GM21526 (cell line): ENCODE data around the gene EXOC3.
A peak's percentile ranks its signal among the peaks of the same experiment; 100 is the strongest.
"Not testable (repeated sequence)": the region's sequence is repeated elsewhere in the genome, so short reads cannot be mapped to it uniquely, and the experiment has no call there.

ENCODE experiments used
- ATAC-seq: cut with Tn5 transposase; IDR thresholded peaks from one replicate; pipeline ENCODE4 v1.9.1; 2021; ENCODE audit warnings: moderate library complexity; ENCODE audit not compliant: unreplicated experiment, low FRiP score

The EXOC3 gene

DNA sequence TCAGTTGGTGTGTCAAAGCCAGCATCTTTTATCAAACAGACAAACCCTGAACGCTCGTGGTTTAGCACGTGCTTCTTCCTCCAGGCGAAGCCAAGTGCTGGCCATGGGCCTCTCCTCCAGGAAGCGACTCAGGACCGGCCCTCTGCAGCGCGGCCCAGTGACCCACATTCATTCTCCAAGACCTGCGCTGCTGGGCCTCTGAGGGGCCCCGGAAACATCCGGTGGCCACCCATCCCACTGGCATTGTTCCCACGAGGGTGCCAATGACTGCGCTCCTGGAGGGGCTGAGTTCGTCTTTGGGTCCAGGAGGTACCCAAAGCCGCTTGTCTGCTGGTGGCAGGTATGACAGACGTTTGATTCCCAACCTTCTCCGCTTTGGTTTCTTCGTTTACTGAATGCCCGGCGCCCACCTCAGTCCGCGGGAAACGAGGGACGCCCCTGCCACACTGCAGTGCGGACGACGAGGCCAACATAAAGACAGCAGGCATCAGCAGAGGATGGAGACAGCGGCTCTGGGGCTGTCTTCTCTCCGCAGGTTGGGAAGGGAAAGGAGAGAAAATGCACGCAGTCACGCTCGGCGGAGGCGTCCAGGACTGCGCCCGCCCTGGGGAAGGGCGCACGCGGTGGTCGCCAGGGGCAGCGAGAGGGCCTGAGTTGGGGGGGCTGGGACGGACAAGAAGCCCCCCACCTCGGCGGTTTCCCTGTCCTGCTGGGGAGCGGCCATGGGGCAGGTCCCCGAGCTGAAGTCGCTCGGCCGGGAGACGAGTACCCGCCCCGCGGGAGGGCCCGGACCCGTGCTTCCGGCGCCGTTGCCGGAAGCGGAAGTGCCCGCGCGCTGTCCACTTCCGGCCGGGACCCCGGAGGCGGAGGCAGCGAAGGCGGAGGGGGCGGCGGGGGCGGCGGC, at the start of gene EXOC3:
Gene EXOC3, plus strand, starts transcription at position 842 of the 904 bp plus-strand sequence. CDS start 3,030 bp downstream, outside the sequence.
- peak; percentile 77 for ATAC-seq

DNA sequence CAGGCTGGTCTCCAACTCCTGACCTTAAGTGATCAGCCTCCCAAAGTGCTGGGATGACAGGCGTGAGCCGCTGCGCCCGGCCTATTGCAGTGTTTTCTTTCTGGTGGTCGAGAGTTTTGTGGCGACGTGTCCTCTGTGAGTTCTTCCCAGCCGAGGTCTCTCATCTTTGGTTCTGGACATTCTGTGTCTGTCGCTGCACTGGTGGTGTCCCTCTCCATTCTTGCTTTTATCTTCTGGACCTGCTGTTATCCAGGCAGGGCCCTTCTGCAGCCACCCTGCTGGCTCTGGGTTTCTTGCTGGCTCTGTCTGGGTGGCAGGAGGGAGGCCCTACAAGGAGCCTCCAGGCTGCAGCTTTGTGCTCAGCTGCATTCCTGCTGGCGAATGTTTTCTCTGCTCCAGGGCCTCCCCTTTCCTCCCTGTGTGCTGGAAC, 49.1 kb upstream of the EXOC3 start:
- no peak for ATAC-seq

- no peak for ATAC-seq
Measured at GRCh38 chr5:394671-395155, 48.3 kb upstream of the EXOC3 start.

GRCh38 chr5:395156-395920, 47.6 kb upstream of the EXOC3 start:
- ATAC-seq = no peak

GRCh38 chr5:395921-396530, 47.0 kb upstream of the EXOC3 start:
- no peak for ATAC-seq

- no peak for ATAC-seq
Measured at GRCh38 chr5:396531-396961, 46.4 kb upstream of the EXOC3 start.

DNA sequence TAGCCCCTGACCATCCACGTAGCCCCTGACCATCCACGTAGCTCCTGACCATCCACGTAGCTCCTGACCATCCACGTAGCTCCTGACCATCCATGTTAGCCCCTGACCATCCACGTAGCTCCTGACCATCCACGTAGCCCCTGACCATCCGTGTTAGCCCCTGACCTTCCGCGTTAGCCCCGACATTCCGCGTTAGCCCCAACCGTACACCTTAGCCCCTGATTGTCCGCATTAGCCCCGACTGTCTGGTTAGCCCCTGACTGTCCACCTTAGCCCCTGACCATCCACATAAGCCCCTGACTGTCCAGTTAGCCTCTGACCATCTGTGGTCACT, 44.9 kb upstream of the EXOC3 start:
- ATAC-seq = not testable (repeated sequence)

DNA sequence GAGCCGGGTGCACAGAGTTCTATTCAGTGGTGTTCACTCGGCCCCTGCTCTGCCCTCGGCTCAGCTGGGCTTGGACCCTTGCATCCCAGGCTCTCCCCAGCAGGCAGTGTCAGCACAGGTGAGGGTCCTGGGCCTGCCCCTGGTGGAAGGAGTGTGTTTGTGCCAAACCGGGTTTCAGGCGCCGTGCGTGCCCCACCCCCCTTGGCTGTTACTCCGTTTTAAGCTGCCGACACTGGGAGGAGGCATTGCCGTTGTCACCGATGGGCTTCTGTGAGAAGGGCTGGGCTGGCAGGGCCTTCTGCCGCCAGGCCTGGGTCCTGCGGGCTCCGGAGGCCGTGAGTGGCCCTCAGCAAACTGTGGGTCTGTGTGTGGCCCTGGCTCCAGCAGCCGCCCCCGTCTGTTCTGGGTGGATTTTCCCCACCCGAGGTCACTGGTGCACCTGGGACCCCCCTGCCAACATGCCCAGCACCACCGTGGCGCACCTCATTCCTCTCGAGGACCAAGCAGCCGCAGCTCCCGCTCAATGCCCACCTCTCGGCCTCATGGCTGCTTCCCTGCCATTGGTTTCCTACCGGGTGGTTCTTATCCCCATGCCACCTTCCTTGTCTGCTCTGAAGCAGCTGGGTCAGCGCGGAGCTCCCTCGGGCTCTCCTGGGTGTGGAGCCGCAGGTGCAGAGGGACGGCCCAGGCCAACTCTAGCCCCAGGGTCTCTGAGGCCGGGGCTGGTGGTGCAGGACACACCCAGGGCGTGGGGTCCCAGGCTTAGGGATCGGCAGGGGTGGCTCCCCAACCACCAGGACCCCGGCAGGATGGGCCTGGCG, 44.3 kb upstream of the EXOC3 start:
- no peak for ATAC-seq

GRCh38 chr5:399296-400281, 43.4 kb upstream of the EXOC3 start:
- peak; percentile 60 for ATAC-seq

DNA sequence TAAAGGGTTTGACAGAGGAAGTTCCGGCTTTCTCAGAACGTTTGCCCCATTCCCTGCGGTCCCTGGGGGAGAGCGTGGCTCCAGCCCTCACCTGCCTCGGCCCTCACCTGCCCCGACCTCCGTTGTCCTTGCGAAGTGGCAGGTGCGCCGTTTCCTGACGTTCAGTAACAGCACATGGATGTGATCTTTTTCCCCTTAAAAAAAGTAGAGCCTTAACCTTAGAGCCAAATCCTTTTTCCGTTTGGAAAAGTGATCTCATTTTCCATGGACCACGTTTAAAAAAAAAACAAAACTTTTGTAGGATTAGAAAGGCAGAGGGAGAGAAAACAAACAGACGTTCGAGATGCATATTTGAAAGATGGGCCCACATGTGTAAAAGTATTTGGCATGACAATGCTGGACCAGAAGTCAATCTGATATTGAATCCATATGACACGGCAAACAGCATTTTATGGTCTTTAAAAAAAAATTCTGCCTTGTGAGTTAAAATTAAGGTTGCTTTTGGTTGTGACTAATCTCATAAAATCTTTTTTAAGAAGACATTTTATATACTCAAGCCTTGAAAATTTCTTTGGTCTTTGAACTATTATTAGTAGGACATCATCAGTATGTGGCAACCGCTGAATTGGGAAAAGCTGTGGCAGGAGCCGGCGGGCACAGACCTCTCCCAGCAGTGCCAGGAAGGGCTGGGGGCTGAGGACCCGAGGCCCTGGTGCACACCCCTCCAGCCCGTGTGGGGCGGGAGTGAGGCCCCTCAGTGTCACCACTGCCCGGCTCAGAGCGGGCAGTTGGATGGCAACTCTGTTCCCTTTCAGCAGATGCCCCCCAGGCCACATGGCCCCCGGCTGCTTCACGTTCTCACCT, 42.5 kb upstream of the EXOC3 start:
- ATAC-seq = no peak

GRCh38 chr5:401146-402034, 41.6 kb upstream of the EXOC3 start:
- ATAC-seq = no peak

GRCh38 chr5:402219-402614, 40.8 kb upstream of the EXOC3 start:
- not testable (repeated sequence) for ATAC-seq

DNA sequence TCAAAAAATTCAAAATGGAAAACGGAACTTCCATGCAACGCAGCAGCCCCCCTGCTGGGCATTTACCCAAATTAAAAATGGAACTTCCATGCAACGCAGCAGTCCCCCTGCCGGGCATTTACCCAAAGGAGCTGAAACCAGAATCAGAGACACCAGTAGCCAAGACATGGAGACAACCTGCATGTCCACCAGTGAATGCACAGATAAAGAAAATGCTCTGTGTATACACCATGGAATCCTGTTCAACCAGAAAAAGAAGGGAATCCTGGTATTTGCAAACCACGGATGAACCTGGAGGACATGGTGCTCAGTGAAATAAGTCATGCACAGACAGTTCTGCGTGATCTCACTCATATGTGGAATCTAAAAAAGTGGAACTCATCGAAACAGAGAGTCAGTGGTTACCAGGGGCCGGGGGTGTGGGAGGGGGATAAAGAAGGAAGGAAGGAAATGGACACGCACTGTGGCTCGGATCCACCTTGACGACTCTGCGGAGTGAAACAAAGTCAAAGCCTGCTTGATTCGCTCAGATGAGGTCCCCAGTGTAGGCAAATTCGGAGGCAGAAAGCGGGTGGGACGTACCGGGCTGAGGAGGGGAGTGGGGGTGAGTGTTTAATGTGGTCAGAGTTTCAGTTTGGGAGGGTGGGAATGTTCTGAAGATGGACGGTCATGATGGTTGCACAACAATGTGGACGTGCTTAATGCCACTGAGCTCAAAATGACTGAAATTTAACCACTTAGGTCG, 40.2 kb upstream of the EXOC3 start:
- ATAC-seq = peak; percentile 44

DNA sequence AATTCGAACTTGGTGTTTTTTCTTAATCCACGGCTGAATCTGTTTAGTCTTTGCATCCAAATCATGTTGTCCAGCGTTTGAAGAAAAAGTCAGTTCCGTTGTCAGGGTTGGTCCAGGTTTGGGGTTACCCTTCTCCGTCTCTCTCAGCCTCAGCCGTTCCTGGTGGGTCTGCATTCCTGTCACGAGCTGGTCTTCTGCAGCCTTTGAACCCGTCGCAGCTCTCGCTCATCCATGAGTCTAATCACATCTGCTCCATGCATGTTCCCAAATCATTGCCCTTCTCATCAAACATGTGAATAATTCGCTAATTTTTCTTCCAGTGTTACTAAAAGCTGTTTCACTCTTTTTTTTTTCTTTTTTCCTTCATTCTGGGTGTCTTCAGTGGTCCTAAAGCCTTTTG, 39.0 kb upstream of the EXOC3 start:
- no peak for ATAC-seq

DNA sequence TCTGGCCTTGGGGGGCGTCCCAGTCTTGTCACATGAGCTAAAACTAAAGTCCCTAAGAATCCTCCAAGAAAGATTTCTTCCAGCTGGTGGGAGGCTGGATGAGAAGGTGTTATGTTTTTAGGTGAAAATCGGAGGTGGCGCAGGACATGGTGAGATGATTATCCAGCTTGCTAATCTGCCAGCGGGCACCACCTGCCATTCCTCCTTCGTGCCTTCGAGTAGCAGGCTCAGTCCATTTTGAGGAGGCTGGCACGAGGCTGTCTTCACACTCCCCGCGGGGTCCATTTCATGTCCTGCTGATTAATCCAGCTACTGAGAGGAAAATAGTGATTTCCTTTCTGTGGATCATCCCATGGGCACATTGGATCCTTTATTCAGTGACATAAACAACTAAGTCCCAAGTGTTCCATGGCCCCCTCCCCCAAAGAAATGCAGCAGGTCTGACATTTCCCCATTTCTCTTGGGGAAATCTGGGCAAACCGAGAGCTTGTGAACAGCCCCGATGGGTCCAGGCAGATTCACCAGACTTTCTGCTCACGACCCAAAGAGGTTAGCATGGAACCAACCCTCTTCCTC, 38.2 kb upstream of the EXOC3 start:
- ATAC-seq = no peak

DNA sequence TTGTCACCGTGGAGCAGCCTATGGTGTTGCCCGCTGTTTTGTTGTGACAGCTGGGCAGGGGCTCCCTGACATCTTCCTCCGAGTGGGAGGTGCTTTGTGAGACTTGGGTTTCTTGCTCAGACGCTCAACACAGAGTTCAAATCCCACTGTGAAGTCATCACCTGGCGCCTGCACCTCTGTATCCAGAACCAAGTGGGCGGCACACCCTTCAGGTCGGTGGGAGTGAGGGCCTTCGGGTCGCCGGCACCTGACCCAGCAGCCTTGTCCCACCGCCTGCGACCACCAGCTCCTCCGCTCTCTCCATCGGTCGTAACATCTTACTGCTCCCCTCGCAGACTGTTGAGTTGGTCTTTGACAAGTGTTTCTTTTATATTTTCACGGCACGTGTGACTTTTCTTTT, 37.6 kb upstream of the EXOC3 start:
- no peak for ATAC-seq
